Mesodermal cell (in vitro differentiated cells): Measurements from ENCODE around the gene SMAD3.

Experiments
- H3K27ac ChIP-seq: 2 replicates; pipeline ENCODE4 v1.7.0; 2013; ENCODE audit warnings: mild to moderate bottlenecking, low read depth, low read length, moderate library complexity; ENCODE audit not compliant: severe bottlenecking
- H3K36me3 ChIP-seq: 2 replicates; pipeline ENCODE4 v1.7.1; 2013; ENCODE audit warnings: mild to moderate bottlenecking, low read length, moderate library complexity; ENCODE audit not compliant: control insufficient read depth, insufficient read depth
- H3K4me1 ChIP-seq: one replicate; pipeline ENCODE4 v1.7.1; 2013; ENCODE audit warnings: mild to moderate bottlenecking, low read length; ENCODE audit not compliant: insufficient read depth, control insufficient read depth, poor library complexity, severe bottlenecking
- H3K4me3 ChIP-seq: 2 replicates; pipeline ENCODE4 v1.7.0; 2013; ENCODE audit warnings: low read length, control low read depth, mild to moderate bottlenecking; ENCODE audit not compliant: insufficient read depth, poor library complexity, severe bottlenecking; ENCODE audit errors: extremely low read depth
- H3K9me3 ChIP-seq: 2 replicates; pipeline ENCODE4 v1.7.1; 2013; ENCODE audit warnings: mild to moderate bottlenecking, low read length, moderate library complexity; ENCODE audit not compliant: control insufficient read depth
- WGBS, 2 experiments: methylation state at CpG; one replicate each; pipeline ENCODE4 v1.1.5; 2013; ENCODE audit warnings: missing lambda C conversion rate in 2 of 2; ENCODE audit not compliant: insufficient coverage in 2 of 2; 5-methylcytosine and 5-hydroxymethylcytosine counted together

The SMAD3 gene

DNA sequence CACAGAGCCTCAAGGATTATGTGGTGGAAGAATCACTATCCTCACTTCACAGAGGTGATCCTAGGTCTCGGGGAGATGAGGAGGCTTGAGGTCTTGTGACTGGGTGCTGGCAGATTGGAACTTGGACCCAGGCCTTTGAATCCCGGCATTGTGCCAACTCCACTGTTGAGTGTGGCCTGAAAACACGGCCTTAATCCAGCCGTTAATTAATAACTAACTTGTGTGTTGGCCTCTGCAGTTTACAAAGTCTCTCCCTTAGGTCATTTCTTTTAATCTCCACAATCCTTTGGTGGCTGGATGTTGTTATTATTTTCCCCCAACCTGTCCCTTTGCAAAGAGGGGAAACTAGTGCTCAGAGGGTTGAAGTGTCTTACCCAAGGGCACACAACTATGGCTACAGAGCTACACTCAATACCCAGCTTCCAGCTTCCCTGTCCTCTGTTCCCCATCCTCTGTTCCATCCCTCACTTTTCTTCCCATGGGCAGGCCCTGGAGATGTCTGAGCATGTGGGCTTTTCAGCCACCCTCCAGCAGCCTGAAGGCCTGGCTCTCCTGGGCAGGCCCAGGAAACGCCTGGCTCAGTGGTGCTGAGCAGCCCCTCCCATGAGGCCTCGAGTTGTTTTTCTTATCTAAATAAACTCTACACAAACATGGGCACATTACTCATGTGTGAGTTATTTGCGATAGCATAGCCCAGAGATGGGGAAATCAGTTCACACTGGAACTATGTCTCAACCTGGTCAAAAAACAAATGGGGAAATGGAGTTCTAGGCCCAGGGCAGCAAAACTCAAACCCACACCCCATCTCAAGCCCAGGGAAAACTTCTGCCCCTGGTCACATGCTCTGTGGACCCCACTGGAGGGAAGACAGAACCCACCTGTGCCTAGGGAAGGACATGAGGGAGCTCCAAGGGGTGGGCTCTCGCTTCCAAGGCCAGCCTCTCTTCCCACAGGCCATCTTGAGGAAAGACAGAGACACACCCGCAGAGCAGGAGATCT lies 16.8 kb upstream of the SMAD3 start:
- H3K27ac ChIP-seq, result peak overlapping the region; percentile 95
- H3K4me1 ChIP-seq, result peaks cover 49% of the 10 kb centered on the region
- no peaks in the 10 kb centered on the region for H3K9me3 ChIP-seq
- H3K36me3 ChIP-seq, result no peaks in the 10 kb centered on the region
- WGBS, 2 experiments, result 75 to 98% methylated on average over 5 of the region's 9 CpGs
- H3K4me3 ChIP-seq, result no peak overlapping the region

DNA sequence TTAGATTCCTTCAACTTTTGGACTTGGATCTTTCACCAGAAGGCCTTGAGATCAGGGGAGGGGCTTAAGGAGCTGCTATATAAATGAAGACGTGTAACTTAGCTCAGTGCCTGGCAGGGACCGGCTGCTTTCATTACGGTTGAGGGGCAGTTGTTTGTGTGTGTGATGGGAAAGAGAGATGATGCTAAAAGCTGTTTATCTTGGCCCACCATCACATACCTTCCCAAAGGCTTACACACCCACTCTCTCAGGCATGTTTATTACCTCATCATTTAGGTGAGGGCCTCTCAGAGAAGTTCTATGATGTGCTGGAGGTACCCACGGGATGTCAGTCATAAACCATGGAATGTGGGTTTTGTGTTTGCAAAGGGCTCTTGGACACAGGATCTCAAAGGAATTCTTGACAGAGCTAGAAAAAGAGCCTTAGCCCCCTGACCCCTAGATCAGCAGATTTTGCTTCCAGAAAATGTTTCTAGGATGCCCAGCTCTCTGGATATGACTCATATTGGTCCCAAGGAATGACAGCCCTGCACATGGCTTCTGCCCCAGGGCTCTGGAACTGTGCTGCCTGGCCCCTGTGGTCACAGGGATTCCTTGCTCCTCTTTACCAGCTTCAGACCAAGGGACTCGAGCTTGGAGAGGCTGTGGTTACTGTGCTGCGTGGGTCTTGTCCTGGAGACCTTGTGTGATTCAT lies 15.9 kb upstream of the SMAD3 start:
- WGBS, 2 experiments, result 72 to 92% methylated on average over 2 to 3 of the region's 6 CpGs
- H3K9me3 ChIP-seq, result no peaks in the 10 kb centered on the region
- H3K36me3 ChIP-seq, result no peaks in the 10 kb centered on the region
- no peak overlapping the region for H3K4me3 ChIP-seq
- peaks cover 43% of the 10 kb centered on the region for H3K4me1 ChIP-seq
- peak overlapping the region; percentile 95 for H3K27ac ChIP-seq

DNA sequence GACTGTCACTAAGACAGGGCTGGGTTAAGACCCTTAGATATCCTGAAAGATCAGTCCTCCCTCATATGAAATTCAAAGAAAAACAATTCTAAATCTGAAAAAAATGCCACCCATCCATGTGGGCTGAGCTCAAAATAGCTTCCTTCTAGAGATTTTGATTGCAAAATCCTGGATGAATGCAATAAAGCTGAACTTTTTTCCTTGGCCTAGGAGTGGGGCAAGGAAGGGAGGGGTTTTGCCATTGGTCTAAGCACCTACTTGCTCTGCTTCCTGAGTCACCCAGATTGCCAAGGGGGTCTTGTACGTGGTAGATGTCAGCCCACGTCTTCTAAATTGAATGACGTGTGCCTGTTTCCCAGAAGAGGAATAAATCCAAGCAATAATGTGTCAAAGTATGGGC lies 15.3 kb upstream of the SMAD3 start:
- Histone ChIP-seq H3K27ac (peak overlapping the region; percentile 95), H3K4me1 (peaks cover 39% of the 10 kb centered on the region), H3K36me3 (no peaks in the 10 kb centered on the region), H3K4me3 (no peak overlapping the region), H3K9me3 (no peaks in the 10 kb centered on the region)
- WGBS, 2 experiments, result 80% methylated on average over 1 of the region's 3 CpGs; no CpG with 5 or more reads in 1 of the 2 experiments

DNA sequence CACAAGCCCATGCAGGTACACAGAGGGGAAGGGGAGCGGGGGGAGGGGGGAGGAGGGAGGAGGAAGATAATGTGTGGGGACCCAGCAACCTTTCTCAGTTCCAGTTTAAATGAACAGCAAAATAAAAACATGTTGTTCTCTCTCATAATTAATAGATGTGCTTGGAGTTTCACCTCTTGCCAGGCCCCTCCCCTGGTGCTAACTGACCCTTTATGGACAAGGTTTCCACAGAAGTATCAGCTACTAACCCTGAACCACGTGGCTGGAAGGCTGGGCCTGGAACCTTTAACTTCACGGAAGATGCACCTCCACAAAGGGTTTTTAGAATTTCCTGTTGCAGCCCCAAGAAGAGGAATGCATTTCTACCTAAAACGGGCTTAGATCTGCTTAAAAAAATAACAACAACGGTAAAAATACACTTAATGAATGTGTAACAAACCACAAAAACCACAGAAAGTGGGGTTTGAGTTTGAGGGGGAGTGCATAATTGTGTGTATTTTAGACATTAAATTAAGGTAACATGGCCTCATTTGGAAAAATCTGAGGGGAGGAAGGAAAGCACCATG lies 14.8 kb upstream of the SMAD3 start:
- Histone ChIP-seq H3K4me1 (peaks cover 35% of the 10 kb centered on the region), H3K27ac (no peak overlapping the region), H3K9me3 (no peaks in the 10 kb centered on the region), H3K36me3 (no peaks in the 10 kb centered on the region), H3K4me3 (no peak overlapping the region)
- WGBS, 2 experiments, result 90% methylated on average over 1 of the region's 5 CpGs; no CpG with 5 or more reads in 1 of the 2 experiments

DNA sequence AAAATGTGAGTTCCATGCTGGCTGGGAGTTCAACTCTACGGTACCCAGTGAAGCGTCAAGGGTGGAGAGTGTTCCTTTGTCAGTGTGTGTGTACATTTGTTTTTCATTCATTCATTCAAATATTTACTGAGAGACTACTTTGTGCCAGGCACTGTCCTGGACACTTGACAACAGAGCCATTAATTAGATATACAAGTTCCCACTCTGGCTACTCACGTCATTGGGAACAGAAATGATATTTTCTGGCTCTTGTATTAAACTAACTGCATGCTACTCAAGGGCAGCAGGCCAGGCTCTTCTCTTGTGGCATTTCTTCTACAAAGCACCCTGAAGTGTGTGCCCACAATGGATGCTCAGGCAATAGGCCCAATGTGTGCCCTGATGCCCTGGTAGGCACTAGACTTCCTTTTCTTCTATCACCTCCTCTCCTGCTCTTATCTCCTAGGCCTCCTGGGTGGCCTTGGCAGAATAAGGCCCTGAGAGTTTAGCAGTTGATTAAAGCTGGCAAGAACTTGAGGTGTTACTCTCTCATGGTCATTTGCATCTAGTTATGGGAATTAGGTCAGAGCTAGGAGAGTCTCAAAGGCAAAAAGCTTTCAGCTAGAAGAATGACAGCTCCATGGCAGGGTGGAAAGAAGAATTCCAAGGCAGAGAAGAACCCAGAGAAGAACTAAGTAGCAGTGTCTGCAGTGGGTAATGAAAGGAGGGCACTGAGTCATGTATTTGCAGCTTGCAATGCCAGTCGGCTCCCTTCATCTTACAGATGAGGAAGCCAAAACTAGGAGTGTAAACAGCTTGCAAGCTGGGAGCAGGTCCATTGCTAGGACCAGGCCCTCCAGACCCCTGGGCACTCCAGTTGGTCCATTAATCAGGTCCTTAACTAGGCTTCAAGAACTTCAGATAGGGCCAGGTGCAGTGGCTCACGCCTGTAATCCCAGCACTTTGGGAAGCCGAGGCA lies 14.0 kb upstream of the SMAD3 start:
- Histone ChIP-seq H3K4me1 (peaks cover 35% of the 10 kb centered on the region), H3K27ac (no peak overlapping the region), H3K36me3 (no peaks in the 10 kb centered on the region), H3K4me3 (no peak overlapping the region), H3K9me3 (no peaks in the 10 kb centered on the region)
- 85 to 97% methylated on average over 2 to 3 of the region's 6 CpGs for WGBS, 2 experiments

DNA sequence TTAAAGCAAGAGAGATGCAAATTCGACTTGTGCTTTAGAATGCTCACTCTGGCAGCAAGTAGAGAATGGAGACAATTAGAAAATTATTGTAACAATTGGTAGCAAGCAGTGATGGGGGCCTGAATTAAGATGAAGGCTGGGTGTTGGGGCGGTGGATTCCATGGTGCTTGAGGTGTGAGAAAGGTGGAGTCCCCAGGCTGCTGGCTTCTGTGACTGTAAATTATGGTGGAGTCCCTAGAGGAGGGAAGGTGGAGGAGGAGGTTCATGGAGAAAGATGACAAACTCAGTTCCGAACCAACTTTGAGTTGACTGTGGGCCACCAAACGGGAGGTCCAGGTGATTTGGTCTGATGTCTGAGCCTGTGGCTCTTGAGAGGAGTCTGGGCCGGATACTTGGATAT lies 10.7 kb upstream of the SMAD3 start:
- Histone ChIP-seq H3K36me3 (no peaks in the 10 kb centered on the region), H3K4me1 (peaks cover 11% of the 10 kb centered on the region), H3K9me3 (no peaks in the 10 kb centered on the region), H3K4me3 (no peak overlapping the region), H3K27ac (no peak overlapping the region)
- 91 to 93% methylated on average over 5 of the region's 5 CpGs for WGBS, 2 experiments

DNA sequence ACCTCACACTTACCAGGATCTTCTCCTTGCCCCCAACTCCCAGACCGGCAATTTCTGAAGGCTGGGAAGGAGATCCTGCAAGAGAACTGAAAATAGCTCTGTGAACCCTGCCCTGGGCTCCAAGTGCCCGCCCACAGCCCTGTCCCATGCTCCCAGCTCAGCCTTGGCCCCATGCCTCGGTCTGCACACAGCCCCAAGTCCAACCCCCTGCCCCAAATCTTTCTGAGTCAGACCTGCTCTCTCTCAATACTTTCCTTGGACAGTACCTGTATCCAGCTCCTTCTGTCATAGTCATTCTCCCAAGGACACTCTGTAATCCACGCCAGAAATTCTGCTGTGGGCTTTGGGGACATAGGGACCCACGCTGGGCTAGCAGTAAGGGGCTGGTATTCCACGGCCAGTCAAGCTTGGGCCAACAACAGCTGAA lies 6.3 kb upstream of the SMAD3 start:
- no peaks in the 10 kb centered on the region for H3K36me3 ChIP-seq
- whole genome bisulfite sequencing, 2 experiments, result 85 to 90% methylated on average over 5 to 6 of the region's 6 CpGs
- H3K4me3 ChIP-seq, result no peak overlapping the region
- H3K9me3 ChIP-seq, result no peaks in the 10 kb centered on the region
- no peak overlapping the region for H3K27ac ChIP-seq
- no peaks in the 10 kb centered on the region for H3K4me1 ChIP-seq

DNA sequence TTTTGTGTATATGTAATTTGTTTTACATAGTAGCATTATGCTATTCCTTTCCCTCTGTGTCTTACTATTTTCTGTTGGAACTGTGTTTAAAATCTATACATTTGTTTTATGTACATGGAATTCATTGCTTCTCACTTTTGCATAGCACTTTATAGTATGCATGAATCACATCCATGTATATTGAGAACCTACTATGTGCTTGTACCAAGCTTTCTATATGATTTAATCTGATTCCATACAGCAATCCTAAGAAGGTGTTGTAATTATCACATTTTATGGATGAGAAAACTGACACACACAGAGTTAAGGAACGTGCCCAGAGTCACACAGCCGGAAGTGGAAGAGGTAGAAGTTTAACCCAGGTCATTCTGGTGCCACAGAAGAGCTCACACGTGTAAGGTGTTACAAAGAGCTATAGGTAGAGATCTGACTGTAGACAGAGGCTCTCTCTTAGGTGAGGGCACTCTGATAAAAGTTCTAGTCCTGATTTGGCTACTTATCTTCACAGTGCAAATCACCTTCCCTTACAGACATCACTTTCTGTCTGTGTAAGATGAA lies 3.5 kb upstream of the SMAD3 start:
- no peak overlapping the region for H3K27ac ChIP-seq
- no peaks in the 10 kb centered on the region for H3K36me3 ChIP-seq
- peaks cover 3% of the 10 kb centered on the region for H3K4me1 ChIP-seq
- H3K4me3 ChIP-seq, result no peak overlapping the region
- WGBS, 2 experiments, result 84 to 95% methylated on average over 3 of the region's 3 CpGs
- no peaks in the 10 kb centered on the region for H3K9me3 ChIP-seq

DNA sequence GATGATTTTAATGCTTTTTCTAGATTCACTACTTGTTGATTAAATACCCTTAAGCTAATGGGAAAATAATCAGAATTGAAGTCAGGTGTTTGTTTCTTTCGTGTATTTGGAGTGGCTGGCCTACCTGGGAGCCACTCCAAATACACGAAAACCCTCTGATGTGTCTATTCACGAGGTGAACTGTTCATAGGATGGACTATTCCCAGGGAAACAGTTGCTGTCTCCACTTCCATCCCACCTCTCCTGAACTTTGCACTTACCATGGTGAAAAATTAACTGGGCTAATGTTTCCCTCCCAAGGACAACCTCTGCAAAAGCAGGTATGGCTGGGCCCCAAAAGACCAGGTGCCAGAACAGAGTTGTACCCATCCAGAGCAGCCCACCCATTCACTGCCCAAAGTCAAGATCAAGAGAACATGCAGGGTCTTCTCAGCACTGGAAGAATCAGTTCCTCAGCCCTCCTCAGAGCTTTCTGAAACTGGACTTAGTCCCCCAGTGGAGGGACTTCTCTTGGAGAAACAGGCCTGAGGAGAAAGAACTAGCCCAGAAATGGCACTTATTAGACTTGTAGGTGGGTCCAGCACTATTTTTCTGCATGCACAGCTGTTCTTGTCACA lies 2.9 kb upstream of the SMAD3 start:
- no peaks in the 10 kb centered on the region for H3K9me3 ChIP-seq
- no peak overlapping the region for H3K4me3 ChIP-seq
- no peak overlapping the region for H3K27ac ChIP-seq
- H3K36me3 ChIP-seq, result no peaks in the 10 kb centered on the region
- peaks cover 3% of the 10 kb centered on the region for H3K4me1 ChIP-seq
- WGBS, 2 experiments, result 96% methylated on average over 3 of the region's 3 CpGs; no CpG with 5 or more reads in 1 of the 2 experiments
